Measurements from ENCODE around the gene CHSY3.

The CHSY3 gene

DNA sequence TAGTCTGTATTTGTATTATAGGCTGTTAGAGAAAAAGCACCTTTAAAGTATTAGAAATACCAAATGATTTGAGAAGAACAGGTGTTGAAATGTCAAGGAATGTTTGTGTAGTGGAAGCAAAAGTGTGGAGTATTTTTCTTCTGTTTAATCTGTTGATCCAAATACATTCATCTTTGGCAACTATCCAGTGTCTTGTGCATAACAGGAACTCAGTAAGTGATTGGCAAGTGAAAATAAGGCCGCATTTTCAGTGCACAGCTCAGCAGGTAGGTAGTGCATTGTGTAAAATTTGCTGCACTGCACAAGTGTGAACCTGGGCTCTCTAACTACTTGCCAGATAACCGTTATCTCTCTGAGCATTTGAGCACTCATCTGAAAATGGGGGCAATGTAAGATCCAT, 61.8 kb downstream of the CHSY3 start:
- TF ChIP-seq, protein P1, sequence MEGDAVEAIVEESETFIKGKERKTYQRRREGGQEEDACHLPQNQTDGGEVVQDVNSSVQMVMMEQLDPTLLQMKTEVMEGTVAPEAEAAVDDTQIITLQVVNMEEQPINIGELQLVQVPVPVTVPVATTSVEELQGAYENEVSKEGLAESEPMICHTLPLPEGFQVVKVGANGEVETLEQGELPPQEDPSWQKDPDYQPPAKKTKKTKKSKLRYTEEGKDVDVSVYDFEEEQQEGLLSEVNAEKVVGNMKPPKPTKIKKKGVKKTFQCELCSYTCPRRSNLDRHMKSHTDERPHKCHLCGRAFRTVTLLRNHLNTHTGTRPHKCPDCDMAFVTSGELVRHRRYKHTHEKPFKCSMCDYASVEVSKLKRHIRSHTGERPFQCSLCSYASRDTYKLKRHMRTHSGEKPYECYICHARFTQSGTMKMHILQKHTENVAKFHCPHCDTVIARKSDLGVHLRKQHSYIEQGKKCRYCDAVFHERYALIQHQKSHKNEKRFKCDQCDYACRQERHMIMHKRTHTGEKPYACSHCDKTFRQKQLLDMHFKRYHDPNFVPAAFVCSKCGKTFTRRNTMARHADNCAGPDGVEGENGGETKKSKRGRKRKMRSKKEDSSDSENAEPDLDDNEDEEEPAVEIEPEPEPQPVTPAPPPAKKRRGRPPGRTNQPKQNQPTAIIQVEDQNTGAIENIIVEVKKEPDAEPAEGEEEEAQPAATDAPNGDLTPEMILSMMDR (IDR thresholded peaks at IDR 0.05; ENCODE audit: low read length, missing control alignments): no peak
- DNase-seq (ENCODE audit: low read depth): no peak
- no peak overlapping the region for H3K4me3 ChIP-seq (replicated peaks; ENCODE audit: low read depth, low read length)

DNA sequence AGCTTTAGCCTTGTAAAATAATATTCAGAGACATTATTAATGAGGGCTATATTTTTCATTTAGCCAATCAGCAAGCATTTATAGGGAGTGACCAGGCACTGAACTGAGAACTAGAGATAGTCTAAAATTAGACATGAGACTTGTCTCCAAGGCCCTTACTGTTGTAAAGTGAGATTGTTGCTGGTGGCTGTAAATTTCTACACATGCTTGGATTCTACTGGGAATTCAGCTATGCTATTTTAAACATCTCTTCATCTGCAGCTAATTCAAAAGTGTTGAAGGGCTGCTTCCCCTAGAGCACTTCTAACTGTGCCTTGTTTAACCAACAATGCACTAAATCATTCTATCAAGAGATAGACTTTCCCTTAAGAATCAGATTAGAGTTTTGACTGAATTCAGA, 67.4 kb downstream of the CHSY3 start:
- no peak for DNase-seq (ENCODE audit: low read depth)
- TF ChIP-seq, protein P1 (IDR thresholded peaks at IDR 0.05; ENCODE audit: low read length, missing control alignments): no peak
- no peak overlapping the region for H3K4me3 ChIP-seq (replicated peaks; ENCODE audit: low read depth, low read length)

DNA sequence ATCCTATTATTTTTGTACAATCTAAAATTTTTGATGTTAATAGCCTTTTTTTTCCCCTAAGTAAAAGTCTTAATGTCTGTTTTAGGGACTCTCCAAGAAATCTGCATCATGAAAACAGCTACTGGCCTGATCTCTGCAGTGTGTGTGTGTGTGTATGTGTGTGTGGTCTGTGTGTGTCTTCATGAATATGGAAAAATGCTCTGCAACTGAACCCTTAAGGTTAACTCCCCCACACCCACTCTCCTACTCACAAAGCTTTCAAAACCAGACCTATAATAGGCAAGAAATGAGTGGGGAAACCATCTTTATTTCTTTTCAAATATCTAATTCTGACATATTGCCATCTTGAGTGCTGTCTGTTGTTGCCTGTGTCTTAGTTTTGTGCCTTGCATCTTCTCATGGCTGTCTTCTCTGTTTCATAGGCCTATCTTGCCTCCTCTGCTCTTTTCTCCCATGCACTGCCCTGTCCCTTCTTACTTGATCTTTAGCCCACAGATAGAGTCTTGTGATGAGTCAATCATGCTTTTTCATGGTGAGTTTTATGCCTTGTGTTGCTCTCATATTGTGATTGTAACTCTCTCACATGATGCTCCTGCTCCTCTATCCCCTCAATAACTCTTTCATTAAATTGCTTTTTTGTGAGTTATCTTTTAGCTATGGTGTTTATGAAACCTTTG, 68.3 kb downstream of the CHSY3 start:
- DNase-seq (ENCODE audit: low read depth): peak; percentile 15
- no peak overlapping the region for H3K4me3 ChIP-seq (replicated peaks; ENCODE audit: low read depth, low read length)
- TF ChIP-seq, protein P1 (IDR thresholded peaks at IDR 0.05; ENCODE audit: low read length, missing control alignments): no peak

DNA sequence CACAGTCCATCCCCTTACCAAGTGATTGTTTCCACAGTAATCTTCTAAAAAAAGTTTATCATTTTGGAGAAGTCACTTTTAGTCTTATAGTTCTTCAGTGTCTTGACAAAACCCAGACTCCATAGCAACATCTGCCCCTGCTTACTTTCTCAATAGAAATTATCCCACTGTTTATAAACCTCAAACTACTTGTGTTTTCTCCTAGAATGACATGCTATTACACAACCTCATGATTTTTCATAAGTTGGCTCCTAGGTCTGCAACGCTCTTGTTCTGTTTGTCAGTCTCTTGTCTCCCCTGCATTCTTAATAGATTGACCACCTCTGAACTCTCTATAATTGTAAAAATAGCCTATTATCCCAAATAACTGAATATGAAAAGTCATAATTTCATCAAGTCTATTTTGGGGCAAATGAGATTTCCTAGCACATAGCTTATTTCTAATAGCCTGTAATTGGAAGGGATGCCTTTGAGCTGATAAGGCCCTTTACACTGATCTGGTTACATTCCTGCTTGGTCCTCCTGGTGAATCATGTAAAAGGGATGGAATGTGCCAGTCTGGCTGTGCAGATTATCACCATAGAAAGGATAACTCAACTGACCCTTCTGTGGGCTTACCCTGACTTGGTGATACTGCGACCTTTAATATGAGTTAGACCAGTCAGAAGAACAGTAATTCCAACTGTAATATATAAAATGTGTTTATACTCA, 69.6 kb downstream of the CHSY3 start:
- TF ChIP-seq, protein P1 (IDR thresholded peaks at IDR 0.05; ENCODE audit: low read length, missing control alignments): no peak
- no peak overlapping the region for H3K4me3 ChIP-seq (replicated peaks; ENCODE audit: low read depth, low read length)
- peak; percentile 48 for DNase-seq (ENCODE audit: low read depth)

DNA sequence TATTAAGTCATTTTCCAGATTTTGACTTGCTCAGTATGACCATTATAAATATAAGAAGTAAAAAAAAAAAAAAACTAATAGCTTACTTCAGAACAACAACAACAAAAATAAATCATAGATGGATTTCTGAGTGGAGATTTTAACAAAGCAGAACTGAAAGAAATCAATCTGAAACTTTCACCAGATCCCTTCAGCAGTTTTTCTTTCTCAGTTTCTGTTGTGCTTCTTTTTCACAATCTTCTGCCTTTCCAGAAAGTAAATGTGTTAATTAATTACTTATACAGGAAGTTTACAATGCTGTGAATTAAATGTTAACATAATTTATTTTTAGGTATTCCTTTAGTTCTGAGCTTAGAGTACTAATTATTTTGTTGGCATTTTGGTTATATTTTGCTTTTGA, 73.5 kb downstream of the CHSY3 start:
- H3K4me3 ChIP-seq (replicated peaks; ENCODE audit: low read depth, low read length): no peak overlapping the region
- no peak for DNase-seq (ENCODE audit: low read depth)
- TF ChIP-seq, protein P1 (IDR thresholded peaks at IDR 0.05; ENCODE audit: low read length, missing control alignments): no peak

DNA sequence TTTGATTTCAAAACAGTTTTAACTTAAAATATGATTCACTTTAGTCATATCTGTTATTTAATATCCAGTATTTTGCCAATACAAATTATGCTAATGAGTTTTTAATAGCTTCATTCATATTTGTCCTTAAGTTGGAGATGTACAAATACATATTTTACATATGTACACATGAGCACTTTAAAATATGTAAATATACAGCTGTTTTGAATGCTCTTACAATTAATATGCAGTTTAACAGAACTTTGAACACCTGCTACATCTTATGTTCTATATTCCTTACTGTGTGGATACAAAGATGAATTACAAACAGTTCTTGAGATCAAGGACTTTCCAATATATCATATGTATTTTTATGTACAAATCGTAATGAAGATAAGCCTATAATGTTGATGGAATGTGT, 74.0 kb downstream of the CHSY3 start:
- no peak for DNase-seq (ENCODE audit: low read depth)

More for the DNA sequence above, 74.0 kb downstream of the CHSY3 start:
- TF ChIP-seq, protein P1 (IDR thresholded peaks at IDR 0.05; ENCODE audit: low read length, missing control alignments): no peak
- no peak overlapping the region for H3K4me3 ChIP-seq (replicated peaks; ENCODE audit: low read depth, low read length)
